GM12878 (cell line): Measurements from ENCODE around the gene NGDN. TPM values are rescaled to one million over a fixed set of nuclear protein-coding genes. Genes with fewer than 3 reads are reported as not detected.

Source experiments
- ATAC-seq: fragments of 200-7000 bp; cut with Tn5 transposase; 3 replicates; pipeline ENCODE4 v1.9.1; 2020; ENCODE audit warnings: mild to moderate bottlenecking, moderate library complexity
- BruUV-seq: library from RNA; stranded (reverse); fragments of 400-500 nt; replicated peaks from 2 replicates; lab custom pipeline; 2021; lab: Mats Ljungman, UMichigan
- CTCF ChIA-PET: fragments of 300-600 bp; sonication (Branson Sonifier 250); formaldehyde crosslinking; extraction: SDS; loops from one replicate; lab custom pipeline; 2021; ENCODE audit warnings: inconsistent platforms; lab: Yijun Ruan, JAX
- POLR2A ChIA-PET: fragments of 350-600 bp; formaldehyde crosslinking; extraction: SDS; loops from one replicate; lab custom pipeline; 2021; ENCODE audit warnings: inconsistent platforms; lab: Charles Lee
- RAD21 ChIA-PET: fragments of 300-600 bp; sonication (Branson Sonifier 250); formaldehyde crosslinking; loops from one replicate; lab custom pipeline; 2023; ENCODE audit warnings: antibody characterized with exemption; ENCODE audit not compliant: unreplicated experiment; lab: Charles Lee
- SMC1A ChIA-PET: fragments of 300-600 bp; sonication (Branson Sonifier 250); formaldehyde crosslinking; loops from one replicate; lab custom pipeline; 2023; ENCODE audit not compliant: unreplicated experiment, uncharacterized antibody; lab: Charles Lee
- DNase-seq: peaks from one replicate; pipeline ENCODE4 v3.0.0-alpha.2; 2011; ENCODE audit warnings: low read depth, low spot score
- FAIRE-seq: peaks from 3 replicates; lab custom pipeline; 2011; peaks lifted over from hg19 to GRCh38; lab: Jason Lieb, UNC
- H2AFZ ChIP-seq: 2 replicates; pipeline ENCODE4 v1.6.0; 2011; ENCODE audit warnings: low read depth, low read length, control low read depth; ENCODE audit not compliant: control insufficient read depth
- H3K27ac ChIP-seq: 2 replicates; pipeline ENCODE4 v1.5.1; 2011; ENCODE audit warnings: control low read depth; ENCODE audit not compliant: control insufficient read depth, insufficient read depth
- H3K27me3 ChIP-seq, 2 experiments: replicated peaks in 1 of 2; 2 replicates each; pipeline versions ENCODE4 v1.6.0 to v1.6.1; 2011; ENCODE audit warnings: low read length in 1 of 2; ENCODE audit not compliant: control insufficient read depth in 2 of 2, insufficient read depth in 2 of 2
- H3K36me3 ChIP-seq, 2 experiments: 2 replicates each; pipeline ENCODE4 v1.5.1; 2011; ENCODE audit warnings: low read length in 1 of 2; ENCODE audit not compliant: control insufficient read depth in 2 of 2, insufficient read depth in 2 of 2
- H3K4me1 ChIP-seq: 2 replicates; pipeline ENCODE4 v1.6.1; 2011; ENCODE audit warnings: mild to moderate bottlenecking, low read length, moderate library complexity, mixed read lengths; ENCODE audit not compliant: control insufficient read depth, insufficient read depth
- H3K4me2 ChIP-seq: 2 replicates; pipeline ENCODE4 v1.6.0; 2011; ENCODE audit warnings: control low read depth; ENCODE audit not compliant: control insufficient read depth, insufficient read depth
- H3K4me3 ChIP-seq: fragments of 200-600 bp; sonication (generic); 2 replicates; pipeline ENCODE4 v1.5.1; 2016
- H3K79me2 ChIP-seq: 2 replicates; pipeline ENCODE4 v1.6.0; 2011; ENCODE audit warnings: low read length; ENCODE audit not compliant: control insufficient read depth, insufficient read depth
- H3K9ac ChIP-seq: 2 replicates; pipeline ENCODE4 v1.8.0; 2011; ENCODE audit warnings: low read length, control low read depth, mixed read lengths; ENCODE audit not compliant: control insufficient read depth, insufficient read depth
- H3K9me3 ChIP-seq: replicated peaks from 3 replicates; pipeline ENCODE4 v1.5.1; 2011; ENCODE audit warnings: mild to moderate bottlenecking, low read length; ENCODE audit not compliant: control insufficient read depth, insufficient read depth
- H4K20me1 ChIP-seq: 2 replicates; pipeline ENCODE4 v1.6.0; 2011; ENCODE audit not compliant: control insufficient read depth, insufficient read depth
- BHLHE40 ChIP-seq, 2 experiments: fragments of 450-650 bp in 1 of 2; IDR thresholded peaks; 2 replicates each; pipeline ENCODE4 v1.6.1; 2011 to 2017; ENCODE audit warnings: low read depth in 2 of 2, borderline replicate concordance in 1 of 2, improper control_type of control experiment in 1 of 2, low read length in 1 of 2, mild to moderate bottlenecking in 1 of 2
- CREM ChIP-seq: IDR thresholded peaks from 2 replicates; pipeline ENCODE4 v1.6.1; 2014; ENCODE audit warnings: antibody characterized with exemption, low read depth
- ELK1 ChIP-seq: IDR thresholded peaks from 2 replicates; pipeline ENCODE4 v1.6.1; 2012; ENCODE audit warnings: low read depth, low read length, improper control_type of control experiment
- MYC ChIP-seq: IDR thresholded peaks from 2 replicates; pipeline ENCODE4 v1.6.1; 2011; ENCODE audit warnings: mild to moderate bottlenecking, low read length, moderate library complexity, inconsistent platforms; ENCODE audit not compliant: insufficient read depth, insufficient replicate concordance, insufficient read length, severe bottlenecking
- POLR2AphosphoS5 ChIP-seq: IDR thresholded peaks from 2 replicates; pipeline ENCODE4 v1.6.1; 2011; ENCODE audit warnings: mild to moderate bottlenecking, low read length, inconsistent platforms
- RCOR1 ChIP-seq: conservative IDR thresholded peaks from 2 replicates; pipeline ENCODE4 v1.6.1; 2012; ENCODE audit warnings: low read depth, low read length, improper control_type of control experiment
- SMARCA5 ChIP-seq: fragments of 450-650 bp; IDR thresholded peaks from 2 replicates; pipeline ENCODE4 v1.6.1; 2017; ENCODE audit warnings: mild to moderate bottlenecking
- SUZ12 ChIP-seq: fragments of 200-600 bp; sonication (generic); IDR thresholded peaks from one replicate; pipeline ENCODE4 v1.6.1; 2018; ENCODE audit warnings: antibody characterized with exemption, mild to moderate bottlenecking; ENCODE audit not compliant: unreplicated experiment
- TARDBP ChIP-seq: IDR thresholded peaks from 2 replicates; pipeline ENCODE4 v1.6.1; 2016; ENCODE audit warnings: borderline replicate concordance
- TBL1XR1 ChIP-seq: IDR thresholded peaks from 2 replicates; pipeline ENCODE4 v1.6.1; 2012; ENCODE audit warnings: low read depth, low read length, improper control_type of control experiment
- ZBTB4 ChIP-seq: fragments of 450-650 bp; formaldehyde crosslinking; IDR thresholded peaks from 2 replicates; pipeline ENCODE4 v1.4.0; 2022; ENCODE audit warnings: mild to moderate bottlenecking, moderate library complexity
- ZNF274 ChIP-seq: IDR thresholded peaks from one replicate; pipeline ENCODE4 v1.8.0; 2011; ENCODE audit not compliant: insufficient read length, insufficient read depth
- whole genome bisulfite sequencing: methylation state at CpG from one replicate; pipeline ENCODE4 v1.1.6; 2016; ENCODE audit warnings: low lambda C conversion rate; ENCODE audit not compliant: insufficient replicate concordance, insufficient coverage; ENCODE audit errors: missing lambda C conversion rate; 5-methylcytosine and 5-hydroxymethylcytosine counted together
- in situ Hi-C: fragments of 300-500 bp; cut with MboI; formaldehyde crosslinking; loops from 9 replicates; pipeline ENCODE4 v1.14.3; 2018; ENCODE audit warnings: mixed read lengths
- intact Hi-C: fragments of 100-400 bp; cut with micrococcal nuclease; formaldehyde crosslinking; loops from one replicate; pipeline ENCODE4 v1.14.2; 2022; ENCODE audit not compliant: unreplicated experiment
- polyA plus RNA-seq, 11 experiments: library from polyadenylated mRNA; depleted of rRNA in 4 of 11; unstranded in 6 of 11; stranded (reverse) in 5 of 11; fragments of >200 nt; fragmentation: Nextera tagmentation in 4 of 11; fragmentation: Illumina TruSeq in 1 of 11; extraction: Ambion mirVana in 4 of 11; extraction: Trizol in 1 of 11; gene quantifications; 1 replicate in 1 of 11; 2 replicates in 10 of 11; pipeline versions ENCODE4 v1.2.1 to v1.2.3, GENCODE V29; 2011 to 2016; ENCODE audit warnings: inconsistent platforms in 2 of 11, missing spikeins in 2 of 11, low read depth in 1 of 11
- total RNA-seq, 4 experiments: library from RNA; depleted of rRNA in 3 of 4; stranded (reverse); fragments of >200 nt in 3 of 4; fragmentation: Illumina TruSeq in 1 of 4; extraction: Trizol in 1 of 4; gene quantifications; 2 replicates each; pipeline versions ENCODE4 v1.2.1 to v1.2.3, GENCODE V29; 2013 to 2021
- TF ChIP-seq, protein P1 (sequence below): IDR thresholded peaks from 2 replicates; pipeline ENCODE4 v1.6.1; 2012; ENCODE audit warnings: improper control_type of control experiment, low read depth, low read length; ENCODE audit not compliant: insufficient replicate concordance

NGDN gene
- total and polyA plus RNA-seq, 10 of the 15 experiments (the other 5 are each of a cell fraction or from before 2014, with no cell fraction given) = 40.4 to 163 (median 71.4) TPM

GRCh38 chr14:23430016-23430722 lies 39.3 kb upstream of the NGDN start:
- Histone ChIP-seq H4K20me1 (no peaks in the 10 kb centered on the region), H3K79me2 (no peaks in the 10 kb centered on the region), H3K9me3 (no peaks in the 10 kb centered on the region), H3K27me3 (no peaks in the 10 kb centered on the region; a peak in 3 of 4 replicates), H3K36me3 (no peaks in the 10 kb centered on the region; a peak in 1 of 4 replicates), H3K4me3 (no peak overlapping the region), H3K4me1 (no peaks in the 10 kb centered on the region), H3K27ac (no peak overlapping the region), H3K9ac (no peak overlapping the region), H3K4me2 (no peak overlapping the region), H2AFZ (no peak overlapping the region)
- BruUV-seq = no TSS peak
- FAIRE-seq (no peak), ATAC-seq (no peak), DNase-seq (no peak)
- intact Hi-C loops = no loop called here
- WGBS = 22% methylated on average over 10 of the region's 10 CpGs
- ChIA-PET SMC1A (no interaction called here), CTCF (no interaction called here), POLR2A (no interaction called here), RAD21 (no interaction called here)
- in situ Hi-C loops = no loop called here
- TF ChIP-seq SMARCA5 = no peak
- TF ChIP-seq TBL1XR1 = no peak
- no peak for TF ChIP-seq ELK1
- no peak for TF ChIP-seq ZNF274
- TF ChIP-seq RCOR1 = no peak
- TF ChIP-seq BHLHE40 (IDR thresholded peaks at IDR 0.05; ENCODE audit: borderline replicate concordance in 1 of 2, low read depth in 2 of 2, low read length in 1 of 2) = no peak
- no peak for TF ChIP-seq TARDBP
- no peak for TF ChIP-seq POLR2AphosphoS5
- no peak for TF ChIP-seq CREM
- TF ChIP-seq MYC = no peak
- no peak for TF ChIP-seq SUZ12
- TF ChIP-seq, protein P1, sequence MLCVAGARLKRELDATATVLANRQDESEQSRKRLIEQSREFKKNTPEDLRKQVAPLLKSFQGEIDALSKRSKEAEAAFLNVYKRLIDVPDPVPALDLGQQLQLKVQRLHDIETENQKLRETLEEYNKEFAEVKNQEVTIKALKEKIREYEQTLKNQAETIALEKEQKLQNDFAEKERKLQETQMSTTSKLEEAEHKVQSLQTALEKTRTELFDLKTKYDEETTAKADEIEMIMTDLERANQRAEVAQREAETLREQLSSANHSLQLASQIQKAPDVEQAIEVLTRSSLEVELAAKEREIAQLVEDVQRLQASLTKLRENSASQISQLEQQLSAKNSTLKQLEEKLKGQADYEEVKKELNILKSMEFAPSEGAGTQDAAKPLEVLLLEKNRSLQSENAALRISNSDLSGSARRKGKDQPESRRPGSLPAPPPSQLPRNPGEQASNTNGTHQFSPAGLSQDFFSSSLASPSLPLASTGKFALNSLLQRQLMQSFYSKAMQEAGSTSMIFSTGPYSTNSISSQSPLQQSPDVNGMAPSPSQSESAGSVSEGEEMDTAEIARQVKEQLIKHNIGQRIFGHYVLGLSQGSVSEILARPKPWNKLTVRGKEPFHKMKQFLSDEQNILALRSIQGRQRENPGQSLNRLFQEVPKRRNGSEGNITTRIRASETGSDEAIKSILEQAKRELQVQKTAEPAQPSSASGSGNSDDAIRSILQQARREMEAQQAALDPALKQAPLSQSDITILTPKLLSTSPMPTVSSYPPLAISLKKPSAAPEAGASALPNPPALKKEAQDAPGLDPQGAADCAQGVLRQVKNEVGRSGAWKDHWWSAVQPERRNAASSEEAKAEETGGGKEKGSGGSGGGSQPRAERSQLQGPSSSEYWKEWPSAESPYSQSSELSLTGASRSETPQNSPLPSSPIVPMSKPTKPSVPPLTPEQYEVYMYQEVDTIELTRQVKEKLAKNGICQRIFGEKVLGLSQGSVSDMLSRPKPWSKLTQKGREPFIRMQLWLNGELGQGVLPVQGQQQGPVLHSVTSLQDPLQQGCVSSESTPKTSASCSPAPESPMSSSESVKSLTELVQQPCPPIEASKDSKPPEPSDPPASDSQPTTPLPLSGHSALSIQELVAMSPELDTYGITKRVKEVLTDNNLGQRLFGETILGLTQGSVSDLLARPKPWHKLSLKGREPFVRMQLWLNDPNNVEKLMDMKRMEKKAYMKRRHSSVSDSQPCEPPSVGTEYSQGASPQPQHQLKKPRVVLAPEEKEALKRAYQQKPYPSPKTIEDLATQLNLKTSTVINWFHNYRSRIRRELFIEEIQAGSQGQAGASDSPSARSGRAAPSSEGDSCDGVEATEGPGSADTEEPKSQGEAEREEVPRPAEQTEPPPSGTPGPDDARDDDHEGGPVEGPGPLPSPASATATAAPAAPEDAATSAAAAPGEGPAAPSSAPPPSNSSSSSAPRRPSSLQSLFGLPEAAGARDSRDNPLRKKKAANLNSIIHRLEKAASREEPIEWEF = no peak
- TF ChIP-seq ZBTB4 = no peak
